Testis (tissue), 2 donors: ENCODE data around the gene AUTS2.

Experiments used
- POLR2A ChIP-seq: fragments of 450-650 bp; IDR thresholded peaks from one replicate; pipeline ENCODE4 v1.6.1; 2017; ENCODE audit warnings: antibody characterized with exemption, mild to moderate bottlenecking, moderate library complexity
- TF ChIP-seq, protein P1 (sequence below), 3 experiments: fragments of 450-650 bp in 2 of 3; fragments of 200-600 bp in 1 of 3; sonication (generic) in 1 of 3; IDR thresholded peaks; one replicate each; pipeline ENCODE4 v1.5.1; 2016 to 2019; ENCODE audit warnings: antibody characterized with exemption in 3 of 3, mild to moderate bottlenecking in 2 of 3, moderate library complexity in 1 of 3

- TF ChIP-seq, protein P1, sequence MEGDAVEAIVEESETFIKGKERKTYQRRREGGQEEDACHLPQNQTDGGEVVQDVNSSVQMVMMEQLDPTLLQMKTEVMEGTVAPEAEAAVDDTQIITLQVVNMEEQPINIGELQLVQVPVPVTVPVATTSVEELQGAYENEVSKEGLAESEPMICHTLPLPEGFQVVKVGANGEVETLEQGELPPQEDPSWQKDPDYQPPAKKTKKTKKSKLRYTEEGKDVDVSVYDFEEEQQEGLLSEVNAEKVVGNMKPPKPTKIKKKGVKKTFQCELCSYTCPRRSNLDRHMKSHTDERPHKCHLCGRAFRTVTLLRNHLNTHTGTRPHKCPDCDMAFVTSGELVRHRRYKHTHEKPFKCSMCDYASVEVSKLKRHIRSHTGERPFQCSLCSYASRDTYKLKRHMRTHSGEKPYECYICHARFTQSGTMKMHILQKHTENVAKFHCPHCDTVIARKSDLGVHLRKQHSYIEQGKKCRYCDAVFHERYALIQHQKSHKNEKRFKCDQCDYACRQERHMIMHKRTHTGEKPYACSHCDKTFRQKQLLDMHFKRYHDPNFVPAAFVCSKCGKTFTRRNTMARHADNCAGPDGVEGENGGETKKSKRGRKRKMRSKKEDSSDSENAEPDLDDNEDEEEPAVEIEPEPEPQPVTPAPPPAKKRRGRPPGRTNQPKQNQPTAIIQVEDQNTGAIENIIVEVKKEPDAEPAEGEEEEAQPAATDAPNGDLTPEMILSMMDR (IDR thresholded peaks at IDR 0.05), result no peak
- TF ChIP-seq POLR2A, result no peak
These were observed 63.1 kb downstream of the AUTS2 start for GRCh38 chr7:69661342-69661741.
